Natural killer cell (primary cell): ENCODE data around the gene GNMT. TPM values are rescaled to one million over a fixed set of nuclear protein-coding genes. Genes with fewer than 3 reads are reported as not detected.

Experiments
- ATAC-seq, 3 donors: fragments of 150-1000 bp in 2 of 3; fragments of 200-7000 bp in 1 of 3; cut with Tn5 transposase; 1 replicate in 1 of 3; 2 replicates in 2 of 3; pipeline ENCODE4 v1.10.0; 2021; ENCODE audit warnings: mild to moderate bottlenecking in 2 of 3, moderate library complexity in 2 of 3
- DNase-seq, 2 donors: peaks; one replicate each; pipeline versions ENCODE4 v3.0.0 to v3.0.0-alpha.2; 2013 to 2021; ENCODE audit warnings: mixed read lengths in 1 of 2
- H3K27ac ChIP-seq: one replicate; pipeline ENCODE4 v1.5.1; 2013; ENCODE audit warnings: mild to moderate bottlenecking, low read length
- H3K27me3 ChIP-seq: one replicate; pipeline ENCODE4 v1.6.1; 2013; ENCODE audit warnings: low read length; ENCODE audit not compliant: control insufficient read depth, insufficient read depth
- H3K36me3 ChIP-seq: one replicate; pipeline ENCODE4 v1.6.1; 2013; ENCODE audit warnings: low read length; ENCODE audit not compliant: control insufficient read depth, insufficient read depth
- H3K4me1 ChIP-seq: one replicate; pipeline ENCODE4 v1.6.1; 2013; ENCODE audit warnings: low read length; ENCODE audit not compliant: control insufficient read depth, insufficient read depth
- H3K4me3 ChIP-seq: one replicate; pipeline ENCODE4 v1.5.1; 2013; ENCODE audit warnings: low read length
- H3K9me3 ChIP-seq: one replicate; pipeline ENCODE4 v1.6.1; 2013; ENCODE audit warnings: low read length; ENCODE audit not compliant: control insufficient read depth, insufficient read depth
- H3K27ac Mint-ChIP-seq, 2 donors: one replicate each; pipeline ENCODE4 v1.8.0; 2022; ENCODE audit warnings: mild to moderate bottlenecking in 2 of 2, mixed read lengths in 2 of 2, moderate library complexity in 1 of 2
- H3K27me3 Mint-ChIP-seq, 2 donors: one replicate each; pipeline ENCODE4 v1.8.0; 2022; ENCODE audit warnings: low read depth in 2 of 2, mixed read lengths in 2 of 2
- H3K36me3 Mint-ChIP-seq: one replicate; pipeline ENCODE4 v1.8.0; 2022; ENCODE audit warnings: mixed read lengths
- H3K4me1 Mint-ChIP-seq, 2 donors: one replicate each; pipeline ENCODE4 v1.8.0; 2022; ENCODE audit warnings: mixed read lengths in 2 of 2
- H3K4me3 Mint-ChIP-seq: one replicate; pipeline ENCODE4 v1.8.0; 2022; ENCODE audit warnings: mild to moderate bottlenecking, moderate library complexity, mixed read lengths
- H3K9me3 Mint-ChIP-seq, 2 donors: one replicate each; pipeline ENCODE4 v1.8.0; 2022; ENCODE audit warnings: mixed read lengths in 2 of 2
- WGBS: methylation state at CpG from one replicate; pipeline ENCODE4 v1.1.7; 2013; ENCODE audit warnings: missing lambda C conversion rate; ENCODE audit not compliant: insufficient coverage; 5-methylcytosine and 5-hydroxymethylcytosine counted together
- intact Hi-C: fragments of 100-400 bp; cut with micrococcal nuclease; formaldehyde crosslinking; loops from one replicate; pipeline ENCODE4 v1.14.2; 2022
- total RNA-seq, 4 donors: library from RNA; stranded (reverse); fragments of 120-200 nt in 1 of 4; gene quantifications; one replicate each; pipeline versions ENCODE4 v1.2.3 to v1.2.4, GENCODE V29; 2013 to 2022
- TF ChIP-seq, protein P1 (sequence below): fragments of 200-600 bp; IDR thresholded peaks from one replicate; pipeline ENCODE4 v1.8.0; 2022; ENCODE audit warnings: antibody characterized with exemption

GNMT gene
- total RNA-seq, 3 donors from 2014 or later (not counting 1 experiment from before 2014, with no cell fraction given): 2.0 to 2.8 (median 2.6) TPM

DNA sequence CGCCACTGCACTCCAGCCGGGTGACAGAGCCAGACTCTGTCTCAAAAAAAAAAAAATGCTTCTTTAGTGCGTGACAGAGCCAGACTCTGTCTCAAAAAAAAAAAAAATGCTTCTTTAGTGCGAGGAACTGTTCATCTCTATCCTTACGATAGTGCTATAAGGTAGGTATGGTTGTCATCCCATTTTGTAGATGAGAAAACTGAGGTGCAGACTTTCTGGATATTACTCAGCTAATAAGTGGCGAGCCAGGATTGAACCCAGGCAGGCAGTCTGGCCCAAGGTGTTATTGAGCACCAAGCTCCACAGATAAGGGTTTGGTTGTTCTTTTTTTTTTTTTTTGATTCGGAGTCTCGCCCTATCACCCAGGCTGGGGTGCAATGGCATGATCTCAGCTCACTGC, 41.3 kb downstream of the GNMT start:
- H3K36me3 ChIP-seq: peaks cover 11% of the 10 kb centered on the region
- H3K27me3 Mint-ChIP-seq: no peaks in the 10 kb centered on the region
- ATAC-seq (no peak), DNase-seq (no peak)
- no peak overlapping the region for H3K27ac ChIP-seq
- H3K27me3 ChIP-seq: no peaks in the 10 kb centered on the region
- H3K4me3 ChIP-seq: no peak overlapping the region
- no peaks in the 10 kb centered on the region for H3K9me3 Mint-ChIP-seq
- intact Hi-C loops: no loop called here
- 95% methylated on average over 7 of the region's 8 CpGs for WGBS
- no peaks in the 10 kb centered on the region for H3K9me3 ChIP-seq
- no peak overlapping the region for H3K4me3 Mint-ChIP-seq
- TF ChIP-seq, protein P1, sequence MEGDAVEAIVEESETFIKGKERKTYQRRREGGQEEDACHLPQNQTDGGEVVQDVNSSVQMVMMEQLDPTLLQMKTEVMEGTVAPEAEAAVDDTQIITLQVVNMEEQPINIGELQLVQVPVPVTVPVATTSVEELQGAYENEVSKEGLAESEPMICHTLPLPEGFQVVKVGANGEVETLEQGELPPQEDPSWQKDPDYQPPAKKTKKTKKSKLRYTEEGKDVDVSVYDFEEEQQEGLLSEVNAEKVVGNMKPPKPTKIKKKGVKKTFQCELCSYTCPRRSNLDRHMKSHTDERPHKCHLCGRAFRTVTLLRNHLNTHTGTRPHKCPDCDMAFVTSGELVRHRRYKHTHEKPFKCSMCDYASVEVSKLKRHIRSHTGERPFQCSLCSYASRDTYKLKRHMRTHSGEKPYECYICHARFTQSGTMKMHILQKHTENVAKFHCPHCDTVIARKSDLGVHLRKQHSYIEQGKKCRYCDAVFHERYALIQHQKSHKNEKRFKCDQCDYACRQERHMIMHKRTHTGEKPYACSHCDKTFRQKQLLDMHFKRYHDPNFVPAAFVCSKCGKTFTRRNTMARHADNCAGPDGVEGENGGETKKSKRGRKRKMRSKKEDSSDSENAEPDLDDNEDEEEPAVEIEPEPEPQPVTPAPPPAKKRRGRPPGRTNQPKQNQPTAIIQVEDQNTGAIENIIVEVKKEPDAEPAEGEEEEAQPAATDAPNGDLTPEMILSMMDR: no peak
- H3K27ac Mint-ChIP-seq: no peak overlapping the region
- H3K4me1 ChIP-seq: no peaks in the 10 kb centered on the region
- H3K4me1 Mint-ChIP-seq: peaks cover 0 to 11% of the 10 kb centered on the region in 2 donors
- no peaks in the 10 kb centered on the region for H3K36me3 Mint-ChIP-seq

DNA sequence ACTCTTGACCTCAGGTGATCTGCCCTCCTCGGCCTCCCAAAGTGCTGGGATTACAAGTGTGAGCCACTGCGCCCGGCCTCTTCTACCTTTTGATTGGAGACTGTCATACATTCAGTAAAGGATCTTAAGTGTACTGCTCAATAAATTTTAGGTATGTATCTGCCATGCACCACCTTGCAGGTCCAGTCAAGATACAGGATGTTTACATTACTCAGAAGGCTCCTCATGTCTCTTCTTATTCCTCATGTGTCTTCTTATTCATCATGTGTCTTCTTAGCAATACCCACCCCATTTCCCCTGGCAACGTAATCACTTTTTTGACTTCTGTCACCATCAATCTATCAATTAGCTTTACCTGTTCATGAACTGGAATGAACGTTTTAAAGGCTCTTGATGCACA, 45.3 kb downstream of the GNMT start:
- H3K4me1 ChIP-seq: no peaks in the 10 kb centered on the region
- no peaks in the 10 kb centered on the region for H3K9me3 ChIP-seq
- H3K36me3 ChIP-seq: peaks cover 46% of the 10 kb centered on the region
- no peak overlapping the region for H3K4me3 Mint-ChIP-seq
- no peak overlapping the region for H3K4me3 ChIP-seq
- no peaks in the 10 kb centered on the region for H3K9me3 Mint-ChIP-seq
- H3K27me3 Mint-ChIP-seq: no peaks in the 10 kb centered on the region
- H3K4me1 Mint-ChIP-seq: peaks cover 0 to 6% of the 10 kb centered on the region in 2 donors
- H3K27ac Mint-ChIP-seq: no peak overlapping the region
- WGBS: 96% methylated on average over 5 of the region's 5 CpGs
- TF ChIP-seq, protein P1: no peak
- intact Hi-C loops: no loop called here
- no peaks in the 10 kb centered on the region for H3K36me3 Mint-ChIP-seq
- H3K27me3 ChIP-seq: no peaks in the 10 kb centered on the region
- H3K27ac ChIP-seq: no peak overlapping the region
- no peak for ATAC-seq
- DNase-seq: no peak

DNA sequence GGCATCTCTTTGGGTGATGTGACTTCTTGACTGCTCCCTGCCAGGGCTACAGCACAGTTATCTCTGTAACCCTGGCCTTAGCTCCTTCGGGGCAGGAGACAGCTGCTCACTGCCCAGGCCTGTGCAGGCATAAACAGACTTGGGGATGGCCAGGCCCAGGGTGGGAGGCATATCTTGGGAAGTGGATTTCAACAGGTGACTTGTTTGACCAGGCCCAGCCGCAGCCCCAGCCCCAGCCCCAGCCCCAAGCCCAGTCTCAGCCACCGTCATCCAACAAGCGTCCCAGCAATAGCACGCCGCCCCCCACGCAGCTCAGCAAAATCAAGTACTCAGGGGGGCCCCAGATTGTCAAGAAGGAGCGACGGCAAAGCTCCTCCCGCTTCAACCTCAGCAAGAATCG, 45.7 kb downstream of the GNMT start:
- Mint-ChIP-seq H3K27me3 (no peaks in the 10 kb centered on the region), H3K4me3 (no peak overlapping the region), H3K9me3 (no peaks in the 10 kb centered on the region), H3K4me1 (peaks cover 0 to 5% of the 10 kb centered on the region in 2 donors), H3K36me3 (no peaks in the 10 kb centered on the region), H3K27ac (no peak overlapping the region)
- intact Hi-C loops: no loop called here
- peaks cover 48% of the 10 kb centered on the region for H3K36me3 ChIP-seq
- H3K9me3 ChIP-seq: no peaks in the 10 kb centered on the region
- DNase-seq (no peak), ATAC-seq (no peak)
- H3K4me3 ChIP-seq: no peak overlapping the region
- WGBS: 96% methylated on average over 11 of the region's 11 CpGs
- no peaks in the 10 kb centered on the region for H3K4me1 ChIP-seq
- no peaks in the 10 kb centered on the region for H3K27me3 ChIP-seq
- no peak overlapping the region for H3K27ac ChIP-seq
- TF ChIP-seq, protein P1: no peak

DNA sequence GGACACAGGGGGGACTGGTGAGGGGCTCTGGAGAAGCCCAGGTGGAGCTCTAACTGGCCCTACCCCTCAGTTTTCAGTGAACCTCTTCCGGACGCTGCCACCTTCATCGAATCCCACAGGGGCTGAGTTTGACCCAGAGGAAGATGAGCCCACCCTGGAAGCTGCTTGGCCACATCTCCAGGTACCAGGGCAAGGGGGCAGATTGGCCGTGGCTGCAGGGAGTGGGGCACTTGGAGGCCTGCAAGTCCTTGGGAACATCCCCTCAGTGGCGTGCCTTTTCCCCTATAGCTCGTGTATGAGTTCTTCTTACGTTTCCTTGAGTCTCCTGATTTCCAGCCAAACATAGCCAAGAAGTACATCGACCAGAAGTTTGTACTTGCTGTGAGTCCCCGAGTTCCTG, 46.6 kb downstream of the GNMT start:
- no peaks in the 10 kb centered on the region for H3K27me3 ChIP-seq
- peak overlapping the region in 1 of 2 donors; percentile 23 for H3K27ac Mint-ChIP-seq
- no peak overlapping the region for H3K4me3 Mint-ChIP-seq
- WGBS: 97% methylated on average over 9 of the region's 9 CpGs
- no peaks in the 10 kb centered on the region for H3K36me3 Mint-ChIP-seq
- no peaks in the 10 kb centered on the region for H3K9me3 Mint-ChIP-seq
- TF ChIP-seq, protein P1: no peak
- no peaks in the 10 kb centered on the region for H3K9me3 ChIP-seq
- peaks cover 3% of the 10 kb centered on the region for H3K4me1 ChIP-seq
- no peak for ATAC-seq
- H3K27ac ChIP-seq: no peak overlapping the region
- no peak for DNase-seq
- H3K4me1 Mint-ChIP-seq: peaks cover 0 to 14% of the 10 kb centered on the region in 2 donors
- intact Hi-C loops: no loop called here
- no peak overlapping the region for H3K4me3 ChIP-seq
- H3K36me3 ChIP-seq: peaks cover 55% of the 10 kb centered on the region
- H3K27me3 Mint-ChIP-seq: no peaks in the 10 kb centered on the region
